Measurements from ENCODE around the gene TRANK1.

Gene TRANK1

DNA sequence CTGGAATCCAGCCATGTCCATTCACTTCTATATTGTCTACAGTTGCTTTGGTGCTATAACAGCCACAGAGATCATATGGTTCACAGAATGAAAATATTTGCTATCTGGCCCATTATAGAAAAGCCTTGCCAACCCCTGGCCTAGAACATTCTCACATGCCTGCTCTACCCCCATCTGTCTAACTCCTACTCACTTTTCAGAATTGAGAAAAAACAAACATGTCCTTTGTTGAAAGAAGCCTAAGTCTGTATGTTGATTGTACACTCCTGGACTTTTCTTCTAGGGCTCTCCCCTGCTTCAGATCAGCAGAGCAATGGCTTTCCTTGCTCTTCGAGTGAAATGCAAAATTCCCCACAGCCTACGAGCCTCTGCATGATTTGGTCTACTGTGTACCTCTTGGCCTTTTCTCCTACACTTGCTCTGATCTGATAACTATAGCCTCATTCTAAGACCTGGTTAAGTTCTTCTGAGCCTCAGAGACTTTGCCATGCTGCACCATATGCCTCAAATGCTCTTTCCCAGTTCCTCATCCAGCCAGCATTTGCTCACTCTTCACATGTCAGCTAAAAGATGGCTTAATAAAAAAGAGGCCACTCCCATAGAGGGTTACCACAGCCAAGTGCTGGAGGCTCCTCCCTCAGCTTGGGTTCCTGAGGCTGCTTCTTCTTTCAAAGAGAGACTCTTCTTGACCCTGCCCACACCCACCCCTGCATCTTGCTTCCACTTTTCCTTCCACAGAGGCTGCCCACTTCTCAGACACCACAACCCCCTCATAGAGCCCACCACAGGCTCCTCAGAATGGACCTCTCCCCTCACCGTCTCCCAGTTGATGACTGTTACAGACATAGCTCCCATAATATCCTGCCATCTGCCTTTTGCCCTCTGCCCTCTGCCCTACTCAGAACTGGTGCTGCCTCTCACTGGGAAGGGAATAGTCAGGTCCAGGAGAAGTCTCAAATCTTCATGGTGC lies 157.6 kb downstream of the TRANK1 start:
- DNase-seq = no peak

DNA sequence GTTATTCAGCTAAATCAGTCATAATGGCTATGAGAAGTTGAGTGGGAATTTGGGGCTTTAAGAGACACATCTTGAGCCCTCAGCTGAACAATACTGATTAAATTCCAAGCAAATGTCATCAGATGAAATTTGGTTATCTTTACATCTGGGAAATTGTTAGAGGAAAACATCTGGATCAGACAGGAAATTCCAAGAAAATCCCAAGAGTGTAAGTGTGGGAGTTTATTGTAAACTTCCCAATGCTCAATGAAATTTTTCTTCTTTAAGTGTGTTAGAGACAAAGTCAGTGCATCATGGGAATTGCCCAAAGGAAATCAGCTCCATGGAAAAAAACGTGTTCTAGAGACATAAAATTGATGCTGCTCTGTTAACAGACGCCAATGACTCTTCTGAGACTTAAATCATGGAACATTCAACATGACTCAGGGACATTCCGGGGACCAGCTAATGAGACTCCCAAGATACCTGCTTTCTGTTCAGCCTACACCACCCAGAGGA lies 160.7 kb downstream of the TRANK1 start:
- no peak for DNase-seq

DNA sequence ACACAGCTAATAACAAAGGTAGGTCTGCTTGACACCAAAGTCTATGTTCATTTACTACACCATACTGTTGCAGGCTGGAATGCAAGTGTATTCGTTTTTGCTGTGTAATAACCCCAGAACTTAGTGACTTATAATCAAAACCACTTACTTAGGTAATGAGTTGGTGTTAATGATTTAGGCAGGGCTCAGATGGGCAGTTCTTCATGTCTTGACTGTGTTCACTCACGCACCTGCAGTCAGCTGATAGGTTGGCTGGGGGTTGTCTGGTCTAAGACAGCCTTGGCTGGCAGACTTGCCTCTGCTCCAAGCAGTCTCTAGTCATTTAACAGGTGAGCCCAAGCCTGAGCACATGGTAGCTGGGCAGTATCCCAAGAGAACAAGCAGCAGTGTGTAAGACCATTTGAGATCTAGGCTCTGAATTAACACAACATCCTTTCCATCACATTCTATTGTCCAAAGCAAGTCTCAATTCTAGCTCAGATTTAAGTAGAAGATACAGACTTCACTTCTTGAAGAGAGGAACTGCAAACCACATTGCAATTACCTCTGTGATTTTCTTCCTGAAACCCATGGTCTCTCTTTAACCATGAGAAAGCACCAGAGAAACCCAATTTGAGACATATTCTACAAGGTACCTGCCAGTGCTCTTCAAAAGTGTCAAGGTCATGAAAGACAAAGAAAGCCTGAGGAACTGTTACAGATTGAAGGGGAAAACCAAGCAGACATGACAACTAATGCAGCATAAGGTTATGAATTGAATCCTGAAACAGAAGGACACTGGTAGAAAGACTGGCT lies 167.2 kb downstream of the TRANK1 start:
- DNase-seq = no peak

All from eye (tissue), 1 donor.